Adrenal gland (tissue), 12 donors: ENCODE results near the gene KLK3. TPM values are rescaled to one million over a fixed set of nuclear protein-coding genes. Genes with fewer than 3 reads are reported as not detected.

Experiments used
- DNase-seq, 7 donors: peaks; one replicate each; pipeline ENCODE4 v3.0.0-alpha.2; 2019 to 2020
- H3K27ac ChIP-seq, 5 donors: fragments of 200-600 bp; sonication (generic) in 4 of 5; 1 replicate in 3 of 5; 2 replicates in 2 of 5; pipeline versions ENCODE4 v1.5.1 to v1.8.0; 2016 to 2020; ENCODE audit warnings: mild to moderate bottlenecking in 1 of 5
- H3K27me3 ChIP-seq: fragments of 200-600 bp; 2 replicates; pipeline ENCODE4 v1.8.0; 2021
- H3K36me3 ChIP-seq, 2 donors: fragments of 200-600 bp; replicated peaks in 1 of 2; 1 replicate in 1 of 2; 2 replicates in 1 of 2; pipeline versions ENCODE4 v1.5.1 to v1.8.0; 2018 to 2022
- H3K4me1 ChIP-seq, 2 donors: fragments of 200-600 bp; replicated peaks in 1 of 2; 1 replicate in 1 of 2; 2 replicates in 1 of 2; pipeline versions ENCODE4 v1.5.1 to v1.8.0; 2018 to 2021
- H3K4me3 ChIP-seq, 4 donors: fragments of 200-600 bp; sonication (generic) in 3 of 4; one replicate each; pipeline ENCODE4 v1.5.1; 2016 to 2018
- H3K9me3 ChIP-seq, 3 donors: fragments of 200-600 bp; sonication (generic) in 1 of 3; replicated peaks in 1 of 3; 1 replicate in 2 of 3; 2 replicates in 1 of 3; pipeline versions ENCODE4 v1.5.1 to v1.8.0; 2016 to 2021
- CTCF ChIP-seq, 6 experiments: fragments of 450-650 bp in 4 of 6; fragments of 200-600 bp in 2 of 6; sonication (generic) in 1 of 6; IDR thresholded peaks; 1 replicate in 5 of 6; 2 replicates in 1 of 6; pipeline versions ENCODE4 v1.5.1 to v1.8.0; 2016 to 2021; ENCODE audit warnings: antibody characterized with exemption in 6 of 6, mild to moderate bottlenecking in 2 of 6, moderate library complexity in 1 of 6
- POLR2A ChIP-seq, 2 donors: fragments of 450-650 bp; IDR thresholded peaks; one replicate each; pipeline ENCODE4 v1.6.1; 2017; ENCODE audit warnings: antibody characterized with exemption in 2 of 2, mild to moderate bottlenecking in 2 of 2, moderate library complexity in 1 of 2
- WGBS, 4 donors: extraction: QIAGEN DNeasy Blood & Tissue Kit in 2 of 4; methylation state at CpG; one replicate each; pipeline versions ENCODE4 v1.1.5 to v1.1.7; 2013 to 2017; 5-methylcytosine and 5-hydroxymethylcytosine counted together
- intact Hi-C, 2 donors: fragments of 100-400 bp; cut with DNase I; formaldehyde crosslinking; loops; one replicate each; pipeline versions ENCODE4 v1.14.1 to v1.15.0; 2022 to 2023
- polyA plus RNA-seq, 3 donors: library from polyadenylated mRNA; stranded (reverse); fragments of 200-250 nt in 2 of 3; fragments of 350-450 nt in 1 of 3; fragmentation: Illumina TruSeq in 1 of 3; extraction: RNeasy Lipid Tissue Mini Kit (QIAGEN cat#74804) in 1 of 3; gene quantifications; one replicate each; pipeline ENCODE4 v1.2.3, GENCODE V29; 2013 to 2014
- total RNA-seq, 9 donors: library from RNA; depleted of rRNA in 4 of 9; stranded (reverse); fragments of >200 nt in 4 of 9; fragments of 120-200 nt in 1 of 9; fragmentation: NEBNext Ultra II Directional in 1 of 9; extraction: Animal tissue kit (Norgen Biotek cat#: 25700) in 1 of 9; gene quantifications; one replicate each; pipeline versions ENCODE4 v1.1.0 to v1.2.4, GENCODE V29; 2013 to 2023
- donor health status: healthy with polysubstance abuse.
- donor health status: Bipolar disorder and iron deficiency.
- donor health status: DM: yes; HTN: yes; CAD: no.
- donor health status: DM: no; HTN: no; CAD: no.
- donor health status: DM: no; HTN: no; CAD: no.
- donor health status: DM: yes; HTN: yes; CAD: no.

KLK3 gene
- total and polyA plus RNA-seq, 12 donors = 0.11 to 26.0 (median 1.1) TPM; not detected in 4

DNA sequence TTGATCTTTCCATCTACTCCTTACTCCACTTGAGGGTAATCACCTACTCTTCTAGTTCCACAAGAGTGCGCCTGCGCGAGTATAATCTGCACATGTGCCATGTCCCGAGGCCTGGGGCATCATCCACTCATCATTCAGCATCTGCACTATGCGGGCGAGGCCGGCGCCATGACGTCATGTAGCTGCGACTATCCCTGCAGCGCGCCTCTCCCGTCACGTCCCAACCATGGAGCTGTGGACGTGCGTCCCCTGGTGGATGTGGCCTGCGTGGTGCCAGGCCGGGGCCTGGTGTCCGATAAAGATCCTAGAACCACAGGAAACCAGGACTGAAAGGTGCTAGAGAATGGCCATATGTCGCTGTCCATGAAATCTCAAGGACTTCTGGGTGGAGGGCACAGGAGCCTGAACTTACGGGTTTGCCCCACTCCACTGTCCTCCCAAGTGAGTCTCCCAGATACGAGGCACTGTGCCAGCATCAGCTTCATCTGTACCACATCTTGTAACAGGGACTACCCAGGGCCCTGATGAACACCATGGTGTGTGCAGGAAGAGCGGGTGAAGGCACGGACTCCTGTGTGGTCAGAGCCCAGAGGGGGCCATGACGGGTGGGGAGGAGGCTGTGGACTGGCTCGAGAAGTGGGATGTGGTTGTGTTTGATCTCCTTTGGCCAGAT, 15.8 kb downstream of the KLK3 start:
- no peaks in the 10 kb centered on the region for H3K27me3 ChIP-seq
- H3K36me3 ChIP-seq = no peaks in the 10 kb centered on the region
- no peak overlapping the region for H3K27ac ChIP-seq
- no peak overlapping the region for H3K4me3 ChIP-seq
- TF ChIP-seq CTCF (IDR thresholded peaks at IDR 0.05) = peak in 1 of 6 experiments; percentile 41
- no peak for TF ChIP-seq POLR2A (IDR thresholded peaks at IDR 0.05)
- 60 to 78% (median 72%) methylated on average over 22 to 26 of the region's 26 CpGs for WGBS, 4 donors
- intact Hi-C loops = no loop called here
- no peaks in the 10 kb centered on the region for H3K9me3 ChIP-seq
- no peaks in the 10 kb centered on the region for H3K4me1 ChIP-seq
- peak in 2 of 7 donors; percentile 18 to 26 for DNase-seq

DNA sequence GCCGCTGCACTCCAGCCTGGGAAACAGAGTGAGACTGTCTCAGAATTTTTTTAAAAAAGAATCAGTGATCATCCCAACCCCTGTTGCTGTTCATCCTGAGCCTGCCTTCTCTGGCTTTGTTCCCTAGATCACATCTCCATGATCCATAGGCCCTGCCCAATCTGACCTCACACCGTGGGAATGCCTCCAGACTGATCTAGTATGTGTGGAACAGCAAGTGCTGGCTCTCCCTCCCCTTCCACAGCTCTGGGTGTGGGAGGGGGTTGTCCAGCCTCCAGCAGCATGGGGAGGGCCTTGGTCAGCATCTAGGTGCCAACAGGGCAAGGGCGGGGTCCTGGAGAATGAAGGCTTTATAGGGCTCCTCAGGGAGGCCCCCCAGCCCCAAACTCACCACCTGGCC, 18.3 kb downstream of the KLK3 start, which contains the start of gene KLK2:
Gene KLK2, plus strand, starts transcription at position 384 of the 400 bp plus-strand sequence. CDS start 35 bp downstream, outside the sequence.
- no peaks in the 10 kb centered on the region for H3K36me3 ChIP-seq
- no peaks in the 10 kb centered on the region for H3K4me1 ChIP-seq
- no peaks in the 10 kb centered on the region for H3K27me3 ChIP-seq
- TF ChIP-seq POLR2A (IDR thresholded peaks at IDR 0.05) (no peak), CTCF (IDR thresholded peaks at IDR 0.05) (no peak)
- no peak for DNase-seq
- H3K27ac ChIP-seq = no peak within 1 kb of the TSS
- H3K4me3 ChIP-seq = no peak within 1 kb of the TSS
- no peaks in the 10 kb centered on the region for H3K9me3 ChIP-seq
- 63 to 79% (median 76%) methylated on average over 2 to 3 of the region's 3 CpGs for WGBS, 4 donors
- intact Hi-C loops = no loop called here

DNA sequence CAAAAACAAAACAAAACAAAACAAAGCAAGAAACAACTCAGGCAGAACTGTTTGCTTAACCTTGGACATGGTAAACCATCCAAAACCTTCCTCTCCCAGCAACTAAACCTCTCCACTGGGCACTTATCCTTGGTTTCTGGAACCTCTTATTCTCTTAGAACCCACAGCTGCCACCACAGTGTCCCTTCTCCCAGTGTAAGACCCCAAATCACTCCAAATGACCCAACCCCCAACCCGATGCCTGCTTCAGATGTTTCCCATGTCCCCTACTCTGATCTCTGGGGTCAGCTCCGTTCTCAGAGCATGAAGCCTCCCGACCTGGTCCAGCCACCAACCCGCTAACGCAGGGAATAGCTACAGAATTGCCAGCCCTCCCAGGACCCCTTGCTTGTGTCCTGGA, 19.5 kb downstream of the KLK3 start:
- Histone ChIP-seq H3K27me3 (no peaks in the 10 kb centered on the region), H3K27ac (no peak overlapping the region), H3K4me3 (no peak overlapping the region), H3K9me3 (no peaks in the 10 kb centered on the region), H3K36me3 (no peaks in the 10 kb centered on the region), H3K4me1 (no peaks in the 10 kb centered on the region)
- TF ChIP-seq CTCF (IDR thresholded peaks at IDR 0.05) (no peak), POLR2A (IDR thresholded peaks at IDR 0.05) (no peak)
- DNase-seq = no peak
- WGBS, 4 donors = 60 to 84% (median 81%) methylated on average over 5 of the region's 5 CpGs
- intact Hi-C loops = no loop called here

- no peaks in the 10 kb centered on the region for H3K9me3 ChIP-seq
- no peaks in the 10 kb centered on the region for H3K36me3 ChIP-seq
- DNase-seq = no peak
- 46 to 61% (median 53%) methylated on average over 8 to 9 of the region's 9 CpGs for WGBS, 4 donors
- H3K27ac ChIP-seq = no peak overlapping the region
- intact Hi-C loops = no loop called here
- H3K4me1 ChIP-seq = no peaks in the 10 kb centered on the region
- H3K27me3 ChIP-seq = no peaks in the 10 kb centered on the region
- TF ChIP-seq CTCF (IDR thresholded peaks at IDR 0.05) = no peak
- TF ChIP-seq POLR2A (IDR thresholded peaks at IDR 0.05) = no peak
- no peak overlapping the region for H3K4me3 ChIP-seq
Observed at GRCh38 chr19:50875795-50876422, 21.2 kb downstream of the KLK3 start.
